ENCODE results near the gene SLC22A4. TPM values are rescaled to one million over a fixed set of nuclear protein-coding genes. Genes with fewer than 3 reads are reported as not detected.

SLC22A4 gene
- total and polyA plus RNA-seq, 4 donors = 0.25 to 42.2 (median 0.47) TPM

DNA sequence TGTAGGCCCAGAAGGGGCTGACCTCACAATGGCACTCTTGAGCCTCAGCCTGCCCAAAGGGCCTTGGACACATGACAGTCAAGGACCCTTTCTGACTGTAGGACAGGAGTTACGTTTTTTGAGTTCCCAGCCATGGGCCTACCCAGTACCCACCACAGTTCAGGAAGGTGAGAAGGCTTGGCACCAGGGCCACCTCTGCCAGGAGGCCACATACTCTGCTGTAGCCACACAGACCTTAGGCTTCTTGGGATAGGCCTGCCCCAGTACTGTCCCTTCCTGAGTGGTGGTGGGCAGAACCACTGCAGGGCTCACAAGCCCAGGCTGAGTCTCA is 23.9 kb upstream of the SLC22A4 start:
- Histone ChIP-seq H3K36me3 (ENCODE audit: control insufficient read depth in 4 of 4, insufficient read depth in 3 of 4, low read depth in 1 of 4, low read length in 3 of 4) (no peaks in the 10 kb centered on the region), H3K9me3 (ENCODE audit: control insufficient read depth in 4 of 4, low read length in 3 of 4) (no peaks in the 10 kb centered on the region), H3K27me3 (ENCODE audit: control insufficient read depth in 4 of 4, insufficient read depth in 4 of 4, low read length in 3 of 4) (no peaks in the 10 kb centered on the region), H3K9ac (ENCODE audit: low read depth in 1 of 2, low read length in 2 of 2) (no peak overlapping the region), H3K27ac (ENCODE audit: low read depth in 1 of 2, low read length in 2 of 2) (no peak overlapping the region), H3K4me1 (ENCODE audit: control insufficient read depth in 4 of 4, insufficient read depth in 4 of 4, low read length in 3 of 4) (peaks cover 0 to 11% (median 0%) of the 10 kb centered on the region in 4 donors), H3K4me3 (ENCODE audit: low read depth in 1 of 3, low read length in 3 of 3) (no peak overlapping the region)
- DNase-seq (ENCODE audit: low spot score) = no peak
- WGBS = 96% methylated on average over 1 of the region's 1 CpG
- TF ChIP-seq YY1 (IDR thresholded peaks at IDR 0.05) = no peak
- no peak for TF ChIP-seq FOXA2 (IDR thresholded peaks at IDR 0.05)
- no peak for TF ChIP-seq EGR1 (IDR thresholded peaks at IDR 0.05; ENCODE audit: low read depth in 2 of 2)

GRCh38 chr5:132270706-132271105 is 23.5 kb upstream of the SLC22A4 start:
- Histone ChIP-seq H3K9me3 (ENCODE audit: control insufficient read depth in 4 of 4, low read length in 3 of 4) (no peaks in the 10 kb centered on the region), H3K4me3 (ENCODE audit: low read depth in 1 of 3, low read length in 3 of 3) (no peak overlapping the region), H3K27me3 (ENCODE audit: control insufficient read depth in 4 of 4, insufficient read depth in 4 of 4, low read length in 3 of 4) (no peaks in the 10 kb centered on the region), H3K27ac (ENCODE audit: low read depth in 1 of 2, low read length in 2 of 2) (no peak overlapping the region), H3K9ac (ENCODE audit: low read depth in 1 of 2, low read length in 2 of 2) (no peak overlapping the region), H3K36me3 (ENCODE audit: control insufficient read depth in 4 of 4, insufficient read depth in 3 of 4, low read depth in 1 of 4, low read length in 3 of 4) (no peaks in the 10 kb centered on the region), H3K4me1 (ENCODE audit: control insufficient read depth in 4 of 4, insufficient read depth in 4 of 4, low read length in 3 of 4) (peaks cover 0 to 11% (median 0%) of the 10 kb centered on the region in 4 donors)
- DNase-seq (ENCODE audit: low spot score) = peak; percentile 32
- TF ChIP-seq SP1 (IDR thresholded peaks at IDR 0.05) = no peak
- TF ChIP-seq, protein P1, sequence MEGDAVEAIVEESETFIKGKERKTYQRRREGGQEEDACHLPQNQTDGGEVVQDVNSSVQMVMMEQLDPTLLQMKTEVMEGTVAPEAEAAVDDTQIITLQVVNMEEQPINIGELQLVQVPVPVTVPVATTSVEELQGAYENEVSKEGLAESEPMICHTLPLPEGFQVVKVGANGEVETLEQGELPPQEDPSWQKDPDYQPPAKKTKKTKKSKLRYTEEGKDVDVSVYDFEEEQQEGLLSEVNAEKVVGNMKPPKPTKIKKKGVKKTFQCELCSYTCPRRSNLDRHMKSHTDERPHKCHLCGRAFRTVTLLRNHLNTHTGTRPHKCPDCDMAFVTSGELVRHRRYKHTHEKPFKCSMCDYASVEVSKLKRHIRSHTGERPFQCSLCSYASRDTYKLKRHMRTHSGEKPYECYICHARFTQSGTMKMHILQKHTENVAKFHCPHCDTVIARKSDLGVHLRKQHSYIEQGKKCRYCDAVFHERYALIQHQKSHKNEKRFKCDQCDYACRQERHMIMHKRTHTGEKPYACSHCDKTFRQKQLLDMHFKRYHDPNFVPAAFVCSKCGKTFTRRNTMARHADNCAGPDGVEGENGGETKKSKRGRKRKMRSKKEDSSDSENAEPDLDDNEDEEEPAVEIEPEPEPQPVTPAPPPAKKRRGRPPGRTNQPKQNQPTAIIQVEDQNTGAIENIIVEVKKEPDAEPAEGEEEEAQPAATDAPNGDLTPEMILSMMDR (IDR thresholded peaks at IDR 0.05; ENCODE audit: low read depth, low read length, missing input control) = no peak
- TF ChIP-seq GABPA (IDR thresholded peaks at IDR 0.05 in 1 of 2, conservative IDR thresholded peaks at IDR 0.05 in 1 of 2) = no peak
- no peak for TF ChIP-seq FOXA2 (IDR thresholded peaks at IDR 0.05)
- TF ChIP-seq ATF3 (IDR thresholded peaks at IDR 0.05) = no peak
- no peak for TF ChIP-seq EGR1 (IDR thresholded peaks at IDR 0.05; ENCODE audit: low read depth in 2 of 2)
- TF ChIP-seq MAX (IDR thresholded peaks at IDR 0.05) = no peak
- TF ChIP-seq RAD21 (IDR thresholded peaks at IDR 0.05) = no peak
- no peak for TF ChIP-seq ZBTB33 (IDR thresholded peaks at IDR 0.05)
- TF ChIP-seq TAF1 (conservative IDR thresholded peaks at IDR 0.05) = no peak
- TF ChIP-seq, protein P2, sequence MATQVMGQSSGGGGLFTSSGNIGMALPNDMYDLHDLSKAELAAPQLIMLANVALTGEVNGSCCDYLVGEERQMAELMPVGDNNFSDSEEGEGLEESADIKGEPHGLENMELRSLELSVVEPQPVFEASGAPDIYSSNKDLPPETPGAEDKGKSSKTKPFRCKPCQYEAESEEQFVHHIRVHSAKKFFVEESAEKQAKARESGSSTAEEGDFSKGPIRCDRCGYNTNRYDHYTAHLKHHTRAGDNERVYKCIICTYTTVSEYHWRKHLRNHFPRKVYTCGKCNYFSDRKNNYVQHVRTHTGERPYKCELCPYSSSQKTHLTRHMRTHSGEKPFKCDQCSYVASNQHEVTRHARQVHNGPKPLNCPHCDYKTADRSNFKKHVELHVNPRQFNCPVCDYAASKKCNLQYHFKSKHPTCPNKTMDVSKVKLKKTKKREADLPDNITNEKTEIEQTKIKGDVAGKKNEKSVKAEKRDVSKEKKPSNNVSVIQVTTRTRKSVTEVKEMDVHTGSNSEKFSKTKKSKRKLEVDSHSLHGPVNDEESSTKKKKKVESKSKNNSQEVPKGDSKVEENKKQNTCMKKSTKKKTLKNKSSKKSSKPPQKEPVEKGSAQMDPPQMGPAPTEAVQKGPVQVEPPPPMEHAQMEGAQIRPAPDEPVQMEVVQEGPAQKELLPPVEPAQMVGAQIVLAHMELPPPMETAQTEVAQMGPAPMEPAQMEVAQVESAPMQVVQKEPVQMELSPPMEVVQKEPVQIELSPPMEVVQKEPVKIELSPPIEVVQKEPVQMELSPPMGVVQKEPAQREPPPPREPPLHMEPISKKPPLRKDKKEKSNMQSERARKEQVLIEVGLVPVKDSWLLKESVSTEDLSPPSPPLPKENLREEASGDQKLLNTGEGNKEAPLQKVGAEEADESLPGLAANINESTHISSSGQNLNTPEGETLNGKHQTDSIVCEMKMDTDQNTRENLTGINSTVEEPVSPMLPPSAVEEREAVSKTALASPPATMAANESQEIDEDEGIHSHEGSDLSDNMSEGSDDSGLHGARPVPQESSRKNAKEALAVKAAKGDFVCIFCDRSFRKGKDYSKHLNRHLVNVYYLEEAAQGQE (IDR thresholded peaks at IDR 0.05) = no peak
- TF ChIP-seq NR2F2 (IDR thresholded peaks at IDR 0.05) = no peak
- TF ChIP-seq RXRA (IDR thresholded peaks at IDR 0.05) = no peak
- no peak for TF ChIP-seq HNF4A (conservative IDR thresholded peaks at IDR 0.05)
- no peak for TF ChIP-seq JUND (IDR thresholded peaks at IDR 0.05)
- no peak for TF ChIP-seq YY1 (IDR thresholded peaks at IDR 0.05)
- no peak for TF ChIP-seq HNF4G (IDR thresholded peaks at IDR 0.05)
- WGBS = 98% methylated on average over 6 of the region's 6 CpGs
